Vagina (tissue), 2 donors: ENCODE measurements around the gene RASA1. TPM values are rescaled to one million over a fixed set of nuclear protein-coding genes. Genes with fewer than 3 reads are reported as not detected.
"Not testable (repeated sequence)": the region's sequence is repeated elsewhere in the genome, so short reads cannot be mapped to it uniquely, and the experiment has no call there.

ENCODE experiments used
- DNase-seq, 2 donors: peaks; one replicate each; pipeline ENCODE4 v3.0.0-alpha.2; 2017; ENCODE audit errors: extremely low spot score in 2 of 2
- H3K27ac ChIP-seq: fragments of 200-600 bp; sonication (generic); one replicate; pipeline ENCODE4 v1.5.1; 2019
- H3K27me3 ChIP-seq: fragments of 200-600 bp; sonication (generic); one replicate; pipeline ENCODE4 v1.5.1; 2019
- H3K36me3 ChIP-seq, 2 donors: fragments of 200-600 bp; sonication (generic); one replicate each; pipeline ENCODE4 v1.5.1; 2017 to 2019
- H3K4me1 ChIP-seq: fragments of 200-600 bp; sonication (generic); one replicate; pipeline ENCODE4 v1.5.1; 2019
- H3K4me3 ChIP-seq, 2 donors: fragments of 200-600 bp; sonication (generic); 1 replicate in 1 of 2; 2 replicates in 1 of 2; pipeline ENCODE4 v1.5.1; 2016 to 2019
- H3K9me3 ChIP-seq: fragments of 200-600 bp; sonication (generic); one replicate; pipeline ENCODE4 v1.5.1; 2019
- CTCF ChIP-seq, 3 experiments: fragments of 450-650 bp in 2 of 3; fragments of 200-600 bp in 1 of 3; sonication (generic) in 1 of 3; IDR thresholded peaks; one replicate each; pipeline ENCODE4 v1.5.1; 2017 to 2019; ENCODE audit warnings: antibody characterized with exemption in 3 of 3, mild to moderate bottlenecking in 2 of 3, moderate library complexity in 2 of 3
- POLR2A ChIP-seq, 2 donors: fragments of 450-650 bp; IDR thresholded peaks; one replicate each; pipeline ENCODE4 v1.6.1; 2017; ENCODE audit warnings: antibody characterized with exemption in 2 of 2, mild to moderate bottlenecking in 2 of 2, moderate library complexity in 2 of 2
- POLR2AphosphoS5 ChIP-seq, 2 donors: sonication (generic); formaldehyde crosslinking; IDR thresholded peaks; one replicate each; pipeline ENCODE4 v1.9.0; 2017; ENCODE audit warnings: antibody characterized with exemption in 2 of 2, mild to moderate bottlenecking in 2 of 2, low read depth in 1 of 2; ENCODE audit not compliant: insufficient read depth in 1 of 2
- intact Hi-C: fragments of 100-400 bp; cut with DNase I; formaldehyde crosslinking; loops from one replicate; pipeline ENCODE4 v1.15.1; 2023
- total RNA-seq: library from RNA; depleted of rRNA; stranded (reverse); fragments of >200 nt; gene quantifications from one replicate; pipeline ENCODE4 v1.2.3, GENCODE V29; 2016

Gene RASA1
- total RNA-seq, 1 donor from 2014 or later, result 22.1 TPM

- no peak for TF ChIP-seq CTCF (IDR thresholded peaks at IDR 0.05)
- no peak for TF ChIP-seq POLR2A (IDR thresholded peaks at IDR 0.05)
- no peak for TF ChIP-seq POLR2AphosphoS5 (IDR thresholded peaks at IDR 0.05; ENCODE audit: insufficient read depth in 1 of 2, low read depth in 1 of 2)
- intact Hi-C loops, result no loop called here
- Histone ChIP-seq H3K9me3 (no peaks in the 10 kb centered on the region), H3K4me3 (no peak overlapping the region), H3K36me3 (peaks cover 0 to 11% of the 10 kb centered on the region in 2 donors), H3K4me1 (peaks cover 19% of the 10 kb centered on the region), H3K27ac (no peak overlapping the region), H3K27me3 (no peaks in the 10 kb centered on the region)
- DNase-seq, result no peak
These were observed 34.4 kb downstream of the RASA1 start for GRCh38 chr5:87302061-87302460.

- Histone ChIP-seq H3K4me3 (no peak overlapping the region), H3K4me1 (peaks cover 16% of the 10 kb centered on the region), H3K9me3 (no peaks in the 10 kb centered on the region), H3K27ac (no peak overlapping the region), H3K27me3 (no peaks in the 10 kb centered on the region), H3K36me3 (peaks cover 0 to 11% of the 10 kb centered on the region in 2 donors)
- TF ChIP-seq CTCF (IDR thresholded peaks at IDR 0.05) (no peak), POLR2AphosphoS5 (IDR thresholded peaks at IDR 0.05; ENCODE audit: insufficient read depth in 1 of 2, low read depth in 1 of 2) (no peak), POLR2A (IDR thresholded peaks at IDR 0.05) (no peak)
- intact Hi-C loops, result no loop called here
- DNase-seq, result no peak
These were observed 35.6 kb downstream of the RASA1 start for GRCh38 chr5:87303324-87303723.

GRCh38 chr5:87306090-87306489, 38.4 kb downstream of the RASA1 start:
- H3K36me3 ChIP-seq, result peaks cover 0 to 11% of the 10 kb centered on the region in 2 donors
- H3K4me1 ChIP-seq, H3K27me3 ChIP-seq, intact Hi-C loops, H3K9me3 ChIP-seq, H3K27ac ChIP-seq, H3K4me3 ChIP-seq, DNase-seq: not testable (repeated sequence)

- no peaks in the 10 kb centered on the region for H3K9me3 ChIP-seq
- H3K27me3 ChIP-seq, result no peaks in the 10 kb centered on the region
- H3K36me3 ChIP-seq, result peaks cover 0 to 11% of the 10 kb centered on the region in 2 donors
- peaks cover 15% of the 10 kb centered on the region for H3K4me1 ChIP-seq
- no peak overlapping the region for H3K4me3 ChIP-seq
- DNase-seq, result no peak
- intact Hi-C loops, result no loop called here
- TF ChIP-seq POLR2A (IDR thresholded peaks at IDR 0.05) (no peak), CTCF (IDR thresholded peaks at IDR 0.05) (no peak), POLR2AphosphoS5 (IDR thresholded peaks at IDR 0.05; ENCODE audit: insufficient read depth in 1 of 2, low read depth in 1 of 2) (no peak)
- no peak overlapping the region for H3K27ac ChIP-seq
These were observed 40.2 kb downstream of the RASA1 start for GRCh38 chr5:87307796-87308423.

- intact Hi-C loops, result no loop called here
- TF ChIP-seq POLR2A (IDR thresholded peaks at IDR 0.05), result no peak
- TF ChIP-seq CTCF (IDR thresholded peaks at IDR 0.05), result no peak
- no peak for TF ChIP-seq POLR2AphosphoS5 (IDR thresholded peaks at IDR 0.05; ENCODE audit: insufficient read depth in 1 of 2, low read depth in 1 of 2)
- no peaks in the 10 kb centered on the region for H3K36me3 ChIP-seq
- no peaks in the 10 kb centered on the region for H3K9me3 ChIP-seq
- H3K27ac ChIP-seq, result no peak overlapping the region
- H3K4me1 ChIP-seq, result peaks cover 24% of the 10 kb centered on the region
- no peaks in the 10 kb centered on the region for H3K27me3 ChIP-seq
- no peak for DNase-seq
- H3K4me3 ChIP-seq, result no peak overlapping the region
These were observed 44.0 kb downstream of the RASA1 start for GRCh38 chr5:87311405-87312279.
